NOMO-1 (cell line): Measurements from ENCODE around the gene PLCL2.

ENCODE experiments used
- DNase-seq, 2 experiments: peaks; one replicate each; lab custom pipeline; 2025; ENCODE audit not compliant: unreplicated experiment in 2 of 2; lab: John Stamatoyannopoulos, UW

The PLCL2 gene

DNA sequence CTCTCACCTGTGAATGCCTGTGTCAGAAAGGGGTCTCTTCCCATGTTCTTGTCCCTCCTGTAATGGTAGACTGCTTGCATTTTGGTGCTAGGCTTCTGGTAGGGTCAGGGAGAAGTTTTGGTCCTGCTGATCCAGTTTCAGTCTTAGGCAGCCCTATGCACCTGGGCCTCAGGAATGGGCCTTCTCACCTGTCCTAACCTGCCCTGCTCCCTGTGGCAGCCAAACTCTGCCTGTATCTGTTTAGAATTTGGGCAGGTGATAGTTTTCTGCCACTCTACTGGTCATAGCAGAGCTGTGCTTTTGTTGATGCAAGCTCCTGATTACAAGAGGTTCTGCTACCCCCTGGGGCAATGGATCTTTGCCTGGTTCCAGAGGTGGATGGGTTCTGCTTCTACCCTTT lies 118.7 kb downstream of the PLCL2 start:
- DNase-seq, result no peak

DNA sequence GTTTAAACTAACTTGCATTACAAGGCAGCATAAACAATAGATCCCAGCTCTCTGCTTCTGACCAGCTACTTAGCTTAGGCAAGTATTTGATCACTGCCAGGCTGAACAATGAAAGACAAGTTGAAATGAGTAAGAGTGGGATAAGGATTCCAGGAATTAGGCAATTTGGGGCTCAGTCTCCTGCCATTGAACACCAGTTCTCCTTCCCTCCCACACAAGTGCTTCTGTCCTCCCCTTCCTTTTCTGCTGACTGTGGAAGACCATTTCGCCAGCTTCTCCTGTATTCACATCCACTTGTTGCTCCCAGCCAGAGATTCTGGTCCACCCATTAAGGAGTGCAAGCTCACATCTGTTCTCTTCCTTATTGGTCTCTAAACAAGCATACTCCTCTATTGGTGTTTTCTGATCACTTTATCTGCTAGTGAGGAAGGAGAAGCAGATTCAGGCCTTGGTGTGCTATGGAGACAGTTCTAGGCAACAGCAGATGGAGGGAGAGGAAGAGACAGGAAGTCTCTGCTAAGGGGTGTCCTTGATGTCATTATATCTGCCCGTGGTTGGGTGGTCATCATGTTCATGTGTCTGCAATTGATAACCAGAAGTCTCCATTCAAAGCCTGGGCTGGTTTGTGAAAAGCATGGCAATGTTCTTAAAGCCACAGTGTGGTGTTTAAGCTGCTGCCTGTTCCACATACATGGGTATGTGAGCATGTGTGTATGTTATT lies 121.5 kb downstream of the PLCL2 start:
- DNase-seq, result no peak

DNA sequence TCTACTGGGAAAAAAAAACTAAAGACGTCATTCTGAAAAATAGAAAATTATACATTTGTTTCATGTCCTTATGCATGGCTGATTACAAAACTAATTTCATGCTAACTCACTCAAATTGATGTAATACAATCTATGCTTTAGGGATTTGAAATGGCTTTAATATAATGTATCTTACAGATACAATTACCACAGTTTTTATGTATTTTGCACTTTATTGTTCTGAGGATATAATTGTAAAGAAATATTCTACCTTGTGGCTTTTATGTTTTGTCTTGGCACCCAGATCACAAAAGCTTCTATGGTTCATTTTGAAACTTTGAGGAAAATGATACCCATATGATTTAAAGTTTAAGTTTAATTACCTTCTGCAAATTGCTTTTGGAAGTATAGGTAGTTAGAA lies 122.5 kb downstream of the PLCL2 start:
- DNase-seq, result no peak

DNA sequence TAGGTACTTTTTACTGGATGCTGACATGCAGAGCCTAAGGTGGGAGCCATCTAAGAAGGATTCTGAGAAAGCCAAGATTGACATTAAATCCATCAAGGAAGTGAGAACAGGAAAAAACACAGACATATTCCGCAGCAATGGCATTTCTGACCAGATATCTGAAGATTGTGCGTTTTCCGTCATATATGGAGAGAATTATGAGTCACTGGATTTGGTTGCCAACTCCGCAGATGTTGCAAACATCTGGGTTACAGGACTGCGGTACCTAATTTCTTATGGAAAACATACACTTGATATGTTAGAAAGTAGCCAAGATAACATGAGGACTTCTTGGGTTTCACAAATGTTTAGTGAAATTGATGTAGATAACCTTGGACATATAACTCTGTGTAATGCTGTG lies 125.1 kb downstream of the PLCL2 start:
- no peak for DNase-seq

- no peak for DNase-seq
Observed at GRCh38 chr3:17011728-17012338, 127.1 kb downstream of the PLCL2 start.

DNA sequence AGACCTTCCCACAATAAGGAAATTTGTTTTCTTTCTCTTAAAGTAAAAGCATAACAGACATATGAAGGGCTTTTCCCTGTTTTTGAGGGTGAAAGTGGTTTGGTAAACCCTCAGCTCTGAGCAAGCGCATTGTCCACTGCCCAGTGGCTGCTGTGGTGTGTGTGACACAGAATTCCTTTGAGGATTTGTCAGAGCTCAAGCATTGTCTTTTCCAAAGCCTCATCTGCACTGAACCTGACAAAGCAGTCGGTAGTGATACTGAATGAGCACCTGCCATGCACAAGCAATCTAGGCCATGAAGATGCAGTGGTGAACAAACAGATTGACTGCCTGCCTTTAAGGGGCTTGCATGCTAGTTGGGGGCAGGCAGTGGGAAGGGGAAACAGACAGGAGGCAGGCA lies 128.3 kb downstream of the PLCL2 start:
- no peak for DNase-seq

DNA sequence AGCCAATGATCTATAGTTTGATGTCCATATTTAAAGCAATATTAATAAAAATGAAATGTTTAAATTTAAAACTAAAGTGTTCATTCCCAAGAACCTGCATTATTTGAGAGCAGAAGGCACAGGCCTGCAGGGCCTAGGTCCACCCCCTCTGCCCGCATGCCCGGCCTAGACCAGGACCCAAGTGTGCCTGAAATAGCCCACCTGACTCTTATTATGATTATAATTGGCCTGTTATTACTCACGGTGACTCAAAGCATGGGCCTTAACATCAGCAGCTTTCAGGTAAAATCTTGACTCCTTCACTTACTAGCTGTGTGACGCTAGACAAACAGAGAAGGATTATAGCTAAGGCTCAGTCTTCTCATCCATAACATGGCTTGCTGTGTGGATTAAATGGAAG lies 128.8 kb downstream of the PLCL2 start:
- DNase-seq, result no peak

DNA sequence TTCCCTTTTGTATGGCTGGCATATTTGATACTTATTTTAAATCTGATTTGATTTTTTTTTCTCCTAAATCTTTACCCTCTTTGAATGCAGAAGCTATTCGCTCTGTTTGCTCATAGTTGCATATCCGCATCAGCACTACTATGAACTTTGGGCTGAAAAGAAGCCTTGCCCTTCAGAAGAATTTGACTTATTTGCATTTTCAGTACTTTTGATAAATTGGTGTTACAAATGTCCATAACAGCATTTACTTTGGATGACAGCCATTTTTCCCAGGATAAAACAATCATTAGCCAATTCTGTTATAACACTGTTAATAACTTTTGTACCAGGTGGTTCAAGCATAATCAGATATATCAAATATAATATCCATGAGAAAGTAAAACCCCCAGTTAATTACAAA lies 129.5 kb downstream of the PLCL2 start:
- DNase-seq, result no peak

GRCh38 chr3:17014709-17015108 lies 130.0 kb downstream of the PLCL2 start:
- no peak for DNase-seq

GRCh38 chr3:17021614-17022013 lies 136.9 kb downstream of the PLCL2 start:
- DNase-seq, result no peak

GRCh38 chr3:17023006-17023664 lies 138.4 kb downstream of the PLCL2 start:
- no peak for DNase-seq

DNA sequence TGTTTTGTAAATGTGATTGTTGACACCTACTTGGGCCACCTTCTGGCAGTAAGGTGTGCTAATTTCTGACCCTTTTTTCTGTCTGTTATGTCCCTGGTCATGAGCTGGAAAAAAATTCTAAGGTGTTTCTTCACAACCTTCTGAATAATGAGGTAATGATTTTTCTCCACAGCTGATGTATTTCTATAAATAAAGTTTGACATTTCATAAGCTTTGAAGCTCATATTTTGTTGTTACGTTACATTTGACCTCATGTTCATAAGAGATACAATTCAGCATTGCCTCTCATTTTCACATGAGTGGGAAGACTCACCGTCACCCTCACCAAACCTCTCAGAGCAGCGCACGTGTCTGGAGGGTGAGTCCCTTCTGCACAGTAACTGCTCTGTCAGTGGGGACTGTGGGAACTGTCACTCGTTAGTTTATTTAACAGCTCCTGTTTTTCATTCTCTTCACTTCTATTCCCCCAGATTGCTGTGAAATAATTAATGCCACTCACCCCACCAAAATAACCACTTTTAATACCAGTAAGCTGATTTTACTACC lies 140.9 kb downstream of the PLCL2 start:
- no peak for DNase-seq

- DNase-seq, result no peak
Observed at GRCh38 chr3:17027318-17027717, 142.6 kb downstream of the PLCL2 start.

DNA sequence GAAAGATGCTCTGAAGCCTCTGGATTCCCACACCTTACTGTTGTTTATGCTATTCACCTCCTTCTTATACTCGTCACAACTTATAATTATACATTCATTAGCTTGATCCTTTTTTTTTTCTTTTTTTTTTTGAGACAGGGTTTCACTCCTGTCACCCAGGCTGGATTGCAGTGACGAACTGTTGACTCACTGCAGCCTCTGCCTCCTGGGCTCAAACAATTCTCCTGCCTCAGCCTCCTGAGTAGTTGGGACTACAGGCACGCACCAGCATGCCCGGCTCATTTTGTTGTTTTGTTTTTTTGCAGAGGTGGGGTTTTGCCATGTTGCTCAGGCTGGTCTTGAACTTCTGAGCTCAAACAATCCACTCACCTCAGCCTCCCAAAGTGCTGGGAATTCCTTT lies 143.6 kb downstream of the PLCL2 start:
- DNase-seq, result no peak

GRCh38 chr3:17030438-17030837 lies 145.7 kb downstream of the PLCL2 start:
- no peak for DNase-seq

DNA sequence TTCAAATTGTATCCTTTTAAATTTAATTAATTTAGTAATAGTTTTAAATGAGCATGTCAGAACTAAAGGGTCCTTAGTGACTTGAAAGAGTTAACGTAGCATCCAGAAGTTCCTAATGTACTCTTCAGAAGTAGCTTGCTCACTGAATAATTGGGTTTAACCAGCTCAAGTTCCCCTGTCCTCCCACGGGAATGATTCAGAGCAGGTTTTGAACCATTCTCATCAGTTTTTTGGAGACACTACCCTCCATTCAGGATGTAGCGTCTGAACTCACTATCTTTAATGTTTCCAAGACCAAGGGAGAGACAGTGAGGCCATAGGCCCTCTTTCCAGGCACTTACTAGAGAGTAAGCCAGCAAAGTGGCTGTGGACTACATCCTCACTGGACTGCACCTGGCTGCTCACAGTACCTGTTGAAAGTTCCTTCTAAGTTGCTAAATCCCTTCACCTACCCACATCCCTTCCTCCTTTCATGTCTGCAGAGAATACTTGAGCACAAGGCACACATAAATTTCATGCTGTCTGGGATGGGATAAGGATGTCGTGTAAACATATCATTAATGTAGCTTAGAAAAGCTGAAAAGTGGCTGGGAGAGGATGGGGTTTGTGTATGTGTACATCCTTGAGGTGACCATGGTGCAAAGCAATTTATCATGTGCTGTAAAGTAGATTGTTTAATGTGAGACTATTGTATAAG lies 146.3 kb downstream of the PLCL2 start:
- DNase-seq, result no peak

DNA sequence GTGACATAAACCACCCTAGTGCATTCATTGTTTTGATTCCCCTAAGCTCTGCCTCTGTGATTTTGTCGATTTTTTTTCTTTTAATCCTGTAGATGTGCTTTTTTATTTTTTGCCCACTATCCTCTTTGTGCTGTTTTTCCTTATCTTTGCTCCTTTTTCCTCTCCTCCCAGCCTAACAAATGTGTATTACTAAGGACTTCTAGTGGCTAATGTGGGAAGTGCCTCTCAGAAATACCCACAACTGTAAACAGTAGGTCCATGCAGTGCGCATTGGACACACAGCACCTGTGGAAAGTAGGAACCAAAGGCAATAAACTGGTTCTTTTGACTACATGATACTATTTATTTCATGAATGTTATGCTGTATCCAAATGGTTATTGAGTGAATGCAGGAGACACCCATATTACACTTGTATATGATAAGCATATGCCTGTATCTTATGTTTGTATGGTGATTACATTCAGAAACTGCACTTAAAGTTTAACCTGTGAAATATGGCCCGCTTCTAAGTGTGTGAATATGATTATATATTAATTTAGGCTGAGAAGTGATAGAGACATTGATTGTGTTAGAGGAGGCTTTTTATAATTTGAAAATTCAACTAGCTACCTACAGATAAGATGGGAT lies 147.8 kb downstream of the PLCL2 start:
- no peak for DNase-seq

DNA sequence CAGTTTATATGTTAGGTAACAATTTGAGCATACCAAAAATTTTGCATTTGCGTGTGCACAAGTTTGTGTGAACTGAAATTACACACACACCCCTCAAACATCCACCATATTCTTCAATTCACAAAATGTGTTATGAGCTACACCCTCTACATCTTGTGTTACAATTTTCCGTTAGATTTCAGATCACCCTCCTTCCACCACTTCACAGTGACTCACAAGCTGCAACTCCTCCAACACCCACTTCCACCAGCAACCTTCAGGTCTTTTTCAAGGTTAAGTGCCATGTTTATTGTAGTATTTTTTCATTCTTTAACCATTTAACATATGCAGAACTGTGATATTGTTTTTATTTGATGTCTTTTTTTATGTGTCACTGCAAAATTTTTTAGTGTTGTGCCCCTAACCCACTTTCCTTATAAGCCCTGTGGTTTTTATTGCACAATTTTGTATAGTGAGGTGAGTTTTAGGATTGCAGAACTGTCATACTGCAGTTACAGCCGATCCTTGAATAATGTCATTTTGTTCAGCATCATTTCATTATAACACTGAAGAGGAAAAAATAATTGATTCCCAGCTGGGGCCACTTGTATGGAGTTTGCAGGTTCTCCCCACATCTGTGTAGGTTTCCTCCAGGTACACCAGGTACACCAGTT lies 148.9 kb downstream of the PLCL2 start:
- DNase-seq, result peak; percentile 8 to 28

GRCh38 chr3:17035033-17035432 lies 150.3 kb downstream of the PLCL2 start:
- peak in 1 of 2 experiments; percentile 26 for DNase-seq

GRCh38 chr3:17035966-17036365 lies 151.2 kb downstream of the PLCL2 start:
- DNase-seq, result no peak
